Neural cell (in vitro differentiated cells): ENCODE data around the gene KIF14.

Experiments used
- EP300 ChIP-seq: fragments of 450-650 bp; conservative IDR thresholded peaks from 2 replicates; pipeline ENCODE4 v1.6.1; 2014; ENCODE audit warnings: antibody characterized with exemption, mild to moderate bottlenecking, moderate library complexity; ENCODE audit not compliant: poor library complexity, severe bottlenecking
- EZH2 ChIP-seq: fragments of 200-600, 300-800 bp; shearing (Covaris generic), sonication (generic); IDR thresholded peaks from 2 replicates; pipeline ENCODE4 v1.6.1; 2014; ENCODE audit warnings: antibody characterized with exemption, low read length, borderline replicate concordance, mild to moderate bottlenecking; ENCODE audit not compliant: insufficient read depth, poor library complexity, severe bottlenecking
- POLR2AphosphoS5 ChIP-seq: IDR thresholded peaks from 2 replicates; pipeline ENCODE4 v1.6.1; 2012
- SMC3 ChIP-seq: fragments of 450-650 bp; conservative IDR thresholded peaks from 2 replicates; pipeline ENCODE4 v1.6.1; 2014; ENCODE audit warnings: antibody characterized with exemption, mild to moderate bottlenecking, moderate library complexity; ENCODE audit not compliant: poor library complexity

- no peak for TF ChIP-seq POLR2AphosphoS5
- no peak for TF ChIP-seq EZH2
- no peak for TF ChIP-seq SMC3
- no peak for TF ChIP-seq EP300
Measured at GRCh38 chr1:200659269-200659668, 38.7 kb upstream of the KIF14 start.
